Measurements from ENCODE around the gene GALNT2. TPM values are rescaled to one million over a fixed set of nuclear protein-coding genes. Genes with fewer than 3 reads are reported as not detected.

Gene GALNT2
- total and polyA plus RNA-seq, 4 donors = 47.5 to 182 (median 114) TPM

- Histone ChIP-seq H3K4me1 (ENCODE audit: control insufficient read depth in 4 of 4, insufficient read depth in 4 of 4, low read length in 3 of 4) (no peaks in the 10 kb centered on the region), H3K9ac (ENCODE audit: low read depth in 1 of 2, low read length in 2 of 2) (no peak overlapping the region), H3K4me3 (ENCODE audit: low read depth in 1 of 3, low read length in 3 of 3) (no peak overlapping the region), H3K9me3 (ENCODE audit: control insufficient read depth in 4 of 4, low read length in 3 of 4) (no peaks in the 10 kb centered on the region), H3K36me3 (ENCODE audit: control insufficient read depth in 4 of 4, insufficient read depth in 3 of 4, low read depth in 1 of 4, low read length in 3 of 4) (peaks cover 23 to 60% (median 31%) of the 10 kb centered on the region in 4 donors), H3K27ac (ENCODE audit: low read depth in 1 of 2, low read length in 2 of 2) (no peak overlapping the region), H3K27me3 (ENCODE audit: control insufficient read depth in 4 of 4, insufficient read depth in 4 of 4, low read length in 3 of 4) (no peaks in the 10 kb centered on the region)
- no peak for DNase-seq (ENCODE audit: low spot score)
- 90% methylated on average over 8 of the region's 8 CpGs for WGBS
- no peak for TF ChIP-seq HNF4G (IDR thresholded peaks at IDR 0.05)
- TF ChIP-seq JUND (IDR thresholded peaks at IDR 0.05) = no peak
- TF ChIP-seq ZBTB33 (IDR thresholded peaks at IDR 0.05) = no peak
- TF ChIP-seq CTCF (IDR thresholded peaks at IDR 0.05; ENCODE audit: low read depth, low read length, missing input control) = no peak
- TF ChIP-seq EGR1 (IDR thresholded peaks at IDR 0.05; ENCODE audit: low read depth in 2 of 2) = no peak
- TF ChIP-seq NR2F2 (IDR thresholded peaks at IDR 0.05) = no peak
- TF ChIP-seq REST (IDR thresholded peaks at IDR 0.05) = no peak
- TF ChIP-seq GABPA (IDR thresholded peaks at IDR 0.05 in 1 of 2, conservative IDR thresholded peaks at IDR 0.05 in 1 of 2) = no peak
- TF ChIP-seq ATF3 (IDR thresholded peaks at IDR 0.05) = no peak
- TF ChIP-seq RAD21 (IDR thresholded peaks at IDR 0.05) = no peak
- TF ChIP-seq MAX (IDR thresholded peaks at IDR 0.05) = no peak
- TF ChIP-seq FOXA2 (IDR thresholded peaks at IDR 0.05) = no peak
- TF ChIP-seq HNF4A (conservative IDR thresholded peaks at IDR 0.05) = no peak
- TF ChIP-seq RXRA (IDR thresholded peaks at IDR 0.05) = no peak
- no peak for TF ChIP-seq YY1 (IDR thresholded peaks at IDR 0.05)
Observed at GRCh38 chr1:230264342-230264741, 197.3 kb downstream of the GALNT2 start.
